RCC 7860 (cell line): ENCODE results near the gene FILIP1L.
"Not testable (repeated sequence)": the region's sequence is repeated elsewhere in the genome, so short reads cannot be mapped to it uniquely, and the experiment has no call there.

Experiments used
- DNase-seq: peaks from one replicate; pipeline ENCODE4 v3.0.0-alpha.2; 2015; ENCODE audit warnings: low spot score
- FAIRE-seq: peaks from 2 replicates; lab custom pipeline; 2012; peaks lifted over from hg19 to GRCh38; lab: Jason Lieb, UNC

Gene FILIP1L

DNA sequence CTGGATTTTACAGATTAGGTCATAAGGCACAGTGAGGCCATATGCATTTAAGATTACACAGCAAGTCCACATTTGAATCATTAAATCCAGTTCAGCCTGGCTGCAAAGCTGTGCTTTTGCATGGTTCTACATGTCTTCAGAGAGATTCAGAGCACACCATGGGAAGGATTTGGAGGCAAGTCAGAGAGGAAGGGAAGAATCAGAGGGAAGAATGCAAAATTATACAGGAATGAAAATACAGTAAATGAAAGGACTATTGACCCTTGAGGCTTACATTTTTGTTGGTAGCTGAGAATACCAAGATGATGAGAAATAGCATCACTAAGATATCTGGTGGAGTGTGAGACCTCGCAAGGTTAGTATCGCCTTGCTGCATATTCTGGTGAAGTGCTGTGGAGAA is 13.9 kb downstream of the FILIP1L start:
- DNase-seq (no peak), FAIRE-seq (no peak)

DNA sequence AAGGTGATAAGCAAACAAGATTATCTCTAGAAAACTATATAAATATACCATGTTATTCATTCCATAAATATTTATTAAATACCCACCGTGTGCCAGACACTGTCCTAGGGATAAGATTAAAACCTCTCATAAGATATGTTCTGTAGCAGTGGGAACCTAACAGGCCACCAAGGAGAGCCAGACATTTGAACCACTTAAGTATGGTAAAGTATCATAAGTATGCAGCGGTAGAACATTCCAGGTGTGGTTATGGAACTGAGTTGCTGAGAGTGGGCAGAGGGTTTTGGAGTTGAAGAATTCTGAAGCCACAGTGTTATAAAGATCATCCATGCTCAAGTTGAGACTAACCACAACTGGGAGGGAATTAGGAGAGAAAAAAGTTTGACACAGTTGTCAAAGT is 14.7 kb downstream of the FILIP1L start:
- DNase-seq (no peak), FAIRE-seq (no peak)

DNA sequence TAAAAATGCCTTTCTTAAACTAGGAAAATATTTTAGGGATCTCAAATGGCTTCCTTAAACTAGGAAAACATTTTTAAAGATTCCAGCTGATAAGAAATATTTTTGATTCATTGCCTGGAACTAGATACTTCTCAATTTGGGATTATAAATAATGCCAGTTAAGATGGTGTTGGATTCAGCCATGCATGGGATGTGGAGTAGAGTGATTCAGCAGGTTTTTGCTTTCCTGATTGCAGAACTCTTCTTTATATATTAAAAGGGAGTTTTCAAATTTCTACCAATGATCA is 15.6 kb downstream of the FILIP1L start:
- FAIRE-seq, result peak; percentile 62
- DNase-seq, result no peak

DNA sequence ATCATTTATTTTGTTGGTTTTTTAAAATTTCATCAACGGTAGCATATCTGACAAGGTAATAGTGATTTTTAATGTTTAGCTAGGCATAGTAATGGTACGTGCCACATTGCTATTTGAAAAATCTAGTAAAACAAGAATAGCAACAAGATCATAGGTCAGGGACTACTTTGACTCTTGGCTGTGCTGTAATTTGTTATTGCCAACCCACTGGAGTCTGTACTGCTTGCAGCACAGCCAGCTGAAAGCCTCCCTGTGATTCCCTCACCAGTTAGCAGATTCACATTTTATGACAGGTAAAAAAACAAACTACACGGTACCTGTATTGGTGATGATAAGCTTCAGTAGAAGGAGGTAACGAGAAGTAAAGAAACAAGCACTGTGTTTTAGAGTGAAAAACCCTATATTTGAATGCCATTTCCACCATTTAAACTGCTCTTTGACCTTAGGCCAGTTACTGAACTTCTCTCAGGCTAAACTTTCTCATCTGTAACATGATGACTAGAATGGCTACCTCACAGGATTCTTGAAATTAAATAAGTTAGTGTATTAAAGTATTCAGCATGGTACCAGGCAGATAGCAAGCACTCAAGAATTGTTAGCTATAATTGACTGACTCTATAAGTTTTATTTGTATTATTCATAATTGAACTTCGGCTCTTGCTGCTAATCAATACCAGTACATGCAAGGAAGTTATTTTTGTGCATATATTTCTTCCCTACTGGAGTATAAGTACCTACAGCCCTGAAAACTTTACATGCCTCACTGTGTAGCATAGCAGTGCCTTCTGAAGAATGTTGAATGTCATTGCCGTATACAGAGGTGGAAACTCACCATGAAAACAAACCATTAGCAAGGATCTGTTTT is 16.1 kb downstream of the FILIP1L start:
- DNase-seq (no peak), FAIRE-seq (no peak)

DNA sequence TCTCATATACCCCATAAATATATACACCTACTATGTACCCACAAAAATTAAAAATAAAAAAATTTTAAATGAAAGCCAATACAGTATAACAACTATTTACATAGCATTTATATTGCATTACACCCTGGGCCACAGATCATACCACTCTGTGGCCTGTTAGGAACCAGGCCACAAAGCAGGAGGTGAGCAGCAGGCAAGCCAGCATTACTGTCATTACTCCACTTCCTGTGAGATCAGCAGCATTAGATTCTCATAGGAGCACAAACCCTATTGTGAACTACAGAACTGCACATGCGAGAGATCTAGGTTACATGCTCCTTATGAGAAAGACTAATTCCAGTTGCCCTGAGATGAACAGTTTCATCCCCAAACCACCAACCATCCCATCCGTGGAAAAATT is 17.4 kb downstream of the FILIP1L start:
- no peak for DNase-seq
- FAIRE-seq, result no peak

DNA sequence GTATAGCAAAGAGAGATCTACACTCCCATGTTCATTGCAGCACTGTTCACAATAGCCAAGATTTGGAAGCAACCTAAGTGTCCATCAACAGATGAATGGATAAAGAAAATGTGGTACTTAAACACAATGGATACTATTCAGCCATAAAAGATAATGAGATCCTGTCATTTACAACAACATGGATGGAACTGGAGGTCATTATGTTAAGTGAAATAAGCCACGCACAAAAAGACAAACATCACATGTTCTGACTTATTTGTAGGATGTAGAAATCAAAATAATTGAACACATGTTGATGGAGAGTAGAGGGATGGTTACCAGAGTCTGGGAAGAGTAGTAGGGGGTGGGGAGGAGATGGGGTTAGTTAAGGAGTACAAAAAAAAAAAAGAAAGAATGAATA is 18.0 kb downstream of the FILIP1L start:
- not testable (repeated sequence) for FAIRE-seq

DNA sequence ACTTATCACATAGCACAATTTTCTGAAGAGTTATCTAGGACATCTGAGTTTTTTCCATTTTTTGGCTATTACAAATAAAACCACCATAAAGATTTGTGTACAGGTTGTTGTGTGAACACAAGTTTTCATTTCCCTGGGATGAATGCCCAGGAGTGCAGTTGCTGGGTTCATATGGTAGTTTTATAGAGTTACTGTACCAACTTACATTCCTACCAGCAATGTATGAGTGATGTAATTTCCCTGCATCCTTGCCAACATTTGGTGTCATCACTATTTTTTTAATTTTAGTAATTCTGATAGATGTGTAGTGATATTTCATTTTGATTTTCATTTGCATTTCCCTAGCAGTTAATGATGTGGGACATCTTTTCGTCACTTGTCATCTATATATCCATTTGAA is 20.5 kb downstream of the FILIP1L start:
- DNase-seq (no peak), FAIRE-seq (no peak)

More for the DNA sequence above, 18.0 kb downstream of the FILIP1L start:
- not testable (repeated sequence) for DNase-seq

DNA sequence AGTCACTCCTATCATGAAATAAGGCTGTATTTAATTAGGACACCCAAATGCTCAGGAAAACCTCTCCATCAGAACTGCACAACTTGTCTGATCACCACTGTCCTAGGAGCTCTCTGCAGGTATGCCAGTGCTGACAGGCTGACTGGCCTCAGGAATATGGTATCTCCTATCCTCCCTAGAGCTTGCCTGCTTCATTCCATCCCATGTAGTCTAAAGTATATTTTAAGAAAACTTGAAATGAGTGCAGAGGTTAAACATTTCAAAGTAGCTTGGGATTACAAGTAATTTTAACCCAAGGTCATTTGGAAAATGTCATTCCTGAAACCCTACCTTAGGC is 23.7 kb downstream of the FILIP1L start:
- FAIRE-seq, result no peak
- DNase-seq, result no peak

DNA sequence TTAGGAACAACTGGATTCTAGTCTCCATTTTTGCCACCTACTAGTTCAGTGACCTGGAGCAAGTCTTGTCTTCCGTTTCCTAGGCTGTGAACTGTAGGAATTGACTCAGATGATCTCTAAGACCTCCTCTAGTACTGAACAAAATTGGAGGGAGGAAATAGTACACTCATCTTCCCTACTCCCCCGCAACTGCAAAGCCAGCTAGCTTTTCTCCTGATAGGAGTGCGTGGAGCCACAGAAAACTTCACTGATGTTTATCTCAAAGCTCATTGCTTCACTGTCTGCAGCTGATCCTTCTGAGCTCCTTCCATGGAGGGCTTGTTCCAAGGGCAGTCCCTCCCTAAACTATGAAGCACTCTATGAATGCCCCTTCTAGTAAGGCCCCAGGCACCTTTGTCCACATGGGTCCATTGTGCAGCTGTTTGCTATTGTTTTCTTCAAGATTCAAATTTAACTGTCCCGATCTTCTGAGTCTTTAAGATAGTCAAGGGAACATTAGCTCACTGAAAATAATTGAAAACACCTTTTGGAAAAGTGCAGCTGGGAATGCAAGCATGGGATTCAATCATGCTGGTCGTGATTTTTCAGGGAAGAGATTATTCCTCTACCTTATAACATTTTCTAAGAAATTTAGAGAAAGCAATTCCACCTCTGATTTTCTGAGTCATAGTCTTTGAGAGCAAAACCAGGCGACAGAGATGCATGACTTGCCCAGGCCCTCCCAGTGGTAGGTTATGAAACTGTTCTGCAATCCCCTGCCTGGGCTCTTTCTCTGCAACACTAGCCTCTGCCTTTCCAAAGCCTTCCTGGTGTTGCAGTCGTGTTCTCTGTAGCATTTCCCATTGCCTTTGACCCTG is 24.3 kb downstream of the FILIP1L start:
- DNase-seq (peak; percentile 66), FAIRE-seq (peak; percentile 42)

DNA sequence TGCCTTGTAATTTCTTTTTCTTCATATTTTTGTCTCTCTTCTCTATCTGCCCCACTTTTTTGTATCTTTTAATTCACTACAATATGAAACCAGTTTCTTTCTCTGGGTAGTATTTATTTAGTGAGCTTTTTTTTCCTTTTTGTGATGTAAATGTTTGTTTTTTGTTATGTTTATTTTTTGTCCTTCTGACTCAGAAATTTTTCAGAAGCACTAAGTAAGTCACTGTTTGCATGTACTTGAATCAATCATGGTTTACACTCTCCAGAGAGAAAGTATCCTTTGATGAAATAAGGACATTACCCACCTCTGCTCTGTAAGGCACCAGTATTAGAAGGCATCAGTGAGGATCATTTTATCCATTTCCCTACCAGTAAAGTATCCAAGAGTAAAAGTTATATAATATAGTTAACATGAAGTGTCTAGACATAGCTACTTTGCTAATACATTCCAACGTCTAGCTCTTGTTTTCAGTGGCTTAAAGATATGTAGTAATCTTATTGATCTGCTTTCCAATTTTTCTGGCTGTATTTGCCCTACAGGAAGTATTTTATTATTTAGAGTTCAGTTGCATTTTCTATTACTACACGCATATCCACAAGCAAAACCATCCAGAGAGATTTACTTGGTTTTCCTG is 25.4 kb downstream of the FILIP1L start:
- no peak for FAIRE-seq
- DNase-seq, result no peak

DNA sequence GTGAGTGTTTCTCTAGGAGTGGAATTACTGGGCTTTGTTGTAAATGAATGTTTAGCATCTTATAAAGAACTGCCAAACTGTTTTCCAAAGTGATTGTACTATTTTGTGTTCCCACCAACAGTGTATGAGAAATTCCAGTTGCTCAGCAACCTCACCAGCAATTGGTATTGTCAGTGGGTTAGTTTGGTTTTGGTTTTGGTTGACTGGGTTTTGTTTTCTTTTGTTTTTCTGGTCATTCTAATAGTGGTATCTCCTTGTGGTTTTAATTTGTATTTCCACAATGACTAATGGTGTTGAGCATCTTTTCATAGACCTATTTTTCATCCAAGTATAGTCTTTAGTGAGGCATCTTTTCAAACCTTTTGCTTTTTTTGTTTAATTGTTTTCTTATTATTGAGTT is 27.1 kb downstream of the FILIP1L start:
- DNase-seq, result peak; percentile 84
- peak; percentile 84 for FAIRE-seq

DNA sequence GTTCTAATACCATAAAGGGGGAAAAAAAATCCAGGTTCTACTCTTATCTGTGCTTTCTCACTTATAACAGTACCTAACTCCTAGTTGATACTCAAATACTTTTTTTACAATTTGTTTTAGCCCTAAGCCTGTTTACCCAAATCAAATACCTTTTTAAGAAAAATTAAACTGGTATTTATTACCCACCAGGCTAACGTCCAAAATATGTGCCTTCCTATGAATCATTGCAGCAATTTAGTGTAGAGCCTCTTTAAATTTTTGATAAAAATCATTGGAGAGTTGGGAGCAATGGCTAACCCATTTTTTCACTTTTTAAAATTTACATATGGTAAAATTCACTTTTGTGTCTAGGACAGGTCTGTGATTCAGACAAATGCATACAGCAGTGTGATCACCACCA is 27.9 kb downstream of the FILIP1L start:
- DNase-seq, result no peak
- FAIRE-seq, result no peak

DNA sequence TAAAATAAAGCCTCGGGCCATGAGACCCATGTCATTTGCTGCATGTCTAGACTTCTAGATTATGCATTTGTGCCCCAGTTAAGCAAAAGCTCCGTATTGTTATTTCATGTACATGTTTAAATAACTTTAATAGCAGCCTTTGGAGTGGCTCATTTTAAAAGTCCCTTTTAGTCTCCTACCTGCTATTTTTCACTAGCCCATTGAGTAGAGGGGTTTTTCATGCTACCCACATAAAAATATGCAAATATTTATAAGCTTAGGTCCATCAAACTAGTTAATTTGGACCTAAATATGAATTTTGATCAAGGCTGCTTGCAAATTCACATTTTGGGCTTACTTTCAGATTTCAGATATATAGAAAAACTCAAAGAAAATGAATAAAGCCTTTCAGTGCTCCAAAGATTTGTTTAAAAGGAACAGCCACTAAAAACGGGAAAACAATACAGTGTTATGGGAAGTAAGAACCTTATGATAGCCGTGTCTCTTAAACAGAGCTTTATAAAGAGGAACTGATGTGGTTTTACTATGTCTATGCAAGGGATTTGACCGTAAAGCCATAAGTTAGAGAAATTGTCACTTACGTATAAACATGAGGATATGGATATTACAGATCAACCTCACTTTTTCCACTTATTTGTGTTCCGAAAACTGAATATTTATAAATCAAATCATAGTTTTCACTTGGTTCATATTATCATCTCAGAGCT is 30.0 kb downstream of the FILIP1L start:
- DNase-seq (no peak), FAIRE-seq (no peak)

DNA sequence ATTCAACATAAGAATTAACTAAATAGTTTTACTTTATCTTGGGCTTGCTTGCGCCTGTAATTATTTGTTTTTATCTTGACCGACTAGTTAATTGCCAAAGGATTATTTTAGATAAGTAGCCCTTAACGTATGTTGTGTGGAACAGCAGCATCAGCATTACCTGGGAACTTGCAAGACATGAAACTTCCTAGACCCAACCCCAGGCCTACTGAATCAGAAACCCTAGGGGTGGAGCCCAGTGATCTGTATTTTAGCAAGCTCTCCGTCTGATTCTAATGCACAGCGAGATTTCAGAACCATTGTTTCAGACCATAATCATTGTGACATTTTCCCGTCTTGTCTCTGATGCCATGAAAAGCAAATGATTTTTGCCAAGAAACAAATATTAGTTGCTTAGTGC is 31.1 kb downstream of the FILIP1L start:
- no peak for DNase-seq
- FAIRE-seq, result no peak

DNA sequence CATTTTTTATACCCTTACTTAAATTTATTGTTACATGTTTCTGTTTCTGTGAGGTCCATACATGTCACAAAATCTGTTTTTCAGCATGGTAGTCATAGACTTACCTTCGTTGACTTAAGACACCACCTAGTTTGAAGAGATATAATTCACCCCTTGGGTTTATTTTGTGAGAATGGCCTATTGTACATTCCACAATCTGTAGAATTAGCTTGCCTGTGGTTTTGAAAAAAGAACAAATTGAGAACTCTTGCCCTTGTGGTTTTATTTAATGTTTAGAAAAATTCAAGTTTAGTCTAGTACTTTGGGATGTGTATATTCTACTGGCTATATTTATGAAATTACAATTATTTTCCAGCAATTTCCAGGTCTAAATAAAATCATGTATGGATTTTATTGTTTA is 31.6 kb downstream of the FILIP1L start:
- FAIRE-seq, result no peak

DNA sequence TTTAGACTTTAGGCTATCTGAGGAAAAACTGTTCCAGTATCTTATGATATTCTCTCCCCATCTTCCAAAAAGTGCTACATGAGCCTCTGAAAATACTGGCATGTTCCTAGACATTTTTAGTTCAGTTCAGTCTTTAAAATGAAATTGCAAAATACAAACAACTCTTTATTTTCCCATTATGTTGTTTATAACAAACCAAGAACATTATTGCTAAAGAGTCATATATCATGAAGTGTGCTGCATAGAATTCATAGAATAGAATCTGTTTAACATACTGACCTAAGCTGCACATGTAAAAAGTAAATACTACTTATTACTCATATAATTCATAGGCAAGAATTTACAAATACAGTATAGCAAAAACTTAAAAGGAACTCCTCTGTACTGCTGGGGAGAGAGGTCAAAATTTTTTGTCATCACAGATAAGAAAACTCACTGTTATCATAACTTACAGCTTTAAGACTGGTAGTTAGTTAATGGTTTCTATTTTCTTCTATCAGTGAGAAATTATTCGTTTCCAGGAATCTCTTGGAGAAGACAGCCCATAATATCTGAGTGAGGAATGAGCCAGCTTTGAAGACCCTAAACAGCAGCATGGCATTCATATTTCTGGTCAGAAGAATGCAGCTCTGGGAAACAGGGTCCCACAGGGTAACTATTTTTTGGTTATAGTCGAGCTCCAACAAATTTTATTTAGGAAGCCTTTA is 32.2 kb downstream of the FILIP1L start:
- FAIRE-seq, result no peak

More for the DNA sequence above, 31.6 kb downstream of the FILIP1L start:
- DNase-seq, result no peak

DNA sequence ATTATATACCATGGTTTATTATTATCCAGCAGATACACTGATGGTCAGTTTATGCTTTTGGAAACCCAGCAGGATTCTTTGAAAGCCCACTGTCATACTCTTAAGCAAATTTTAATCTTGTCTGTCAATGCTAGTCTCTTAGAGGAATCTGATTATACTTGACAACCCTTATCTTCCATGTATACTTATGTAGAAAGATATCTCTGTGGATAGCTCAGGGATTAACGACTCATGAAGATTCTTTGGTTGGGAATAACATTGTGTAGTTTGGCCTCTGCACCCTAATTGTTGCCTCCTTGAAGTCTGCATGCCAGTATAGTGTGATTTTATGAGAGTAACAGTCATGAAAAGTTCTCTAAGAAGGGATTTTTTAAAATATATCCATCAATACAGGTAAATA is 33.0 kb downstream of the FILIP1L start:
- FAIRE-seq, result no peak
- DNase-seq, result no peak

More for the DNA sequence above, 32.2 kb downstream of the FILIP1L start:
- no peak for DNase-seq

DNA sequence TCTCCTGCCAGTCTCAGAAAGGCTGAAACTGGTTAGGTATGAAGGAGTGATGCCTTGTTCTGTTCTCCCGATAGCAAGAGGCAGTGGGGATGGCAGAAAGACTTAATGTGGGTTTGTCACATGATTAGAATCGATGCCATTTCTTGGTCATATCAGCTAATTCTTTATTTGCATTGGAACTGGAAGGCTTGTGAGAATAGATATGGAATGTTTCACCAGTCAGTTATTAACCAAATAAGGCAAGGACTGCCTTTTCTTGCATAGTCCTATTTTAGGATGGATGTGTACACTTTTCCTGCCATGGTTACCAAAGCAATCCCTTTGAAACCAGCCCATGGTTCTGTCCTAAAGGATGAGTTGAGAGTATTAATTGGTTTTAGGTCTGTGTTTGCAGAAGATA is 33.7 kb downstream of the FILIP1L start:
- DNase-seq, result peak; percentile 22

DNA sequence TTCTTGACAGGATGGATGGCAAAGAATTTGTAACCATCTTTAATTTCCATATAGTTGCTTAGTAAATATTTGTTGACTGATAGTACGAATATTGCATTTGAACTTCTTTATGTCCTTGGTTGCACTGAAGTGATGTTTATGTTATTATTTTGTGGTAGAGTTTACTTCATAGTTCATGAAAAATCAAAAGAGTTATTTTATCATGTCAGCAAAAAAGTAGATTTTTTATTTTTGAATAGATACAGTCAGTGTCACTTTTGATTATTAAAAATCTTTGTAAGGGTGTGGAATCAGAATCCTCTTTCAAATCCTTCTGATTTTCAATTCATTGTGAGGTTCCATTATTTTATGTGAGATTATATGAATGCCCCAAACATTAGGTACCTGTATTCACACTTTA is 35.0 kb downstream of the FILIP1L start:
- FAIRE-seq, result no peak

More for the DNA sequence above, 33.7 kb downstream of the FILIP1L start:
- FAIRE-seq, result no peak

DNA sequence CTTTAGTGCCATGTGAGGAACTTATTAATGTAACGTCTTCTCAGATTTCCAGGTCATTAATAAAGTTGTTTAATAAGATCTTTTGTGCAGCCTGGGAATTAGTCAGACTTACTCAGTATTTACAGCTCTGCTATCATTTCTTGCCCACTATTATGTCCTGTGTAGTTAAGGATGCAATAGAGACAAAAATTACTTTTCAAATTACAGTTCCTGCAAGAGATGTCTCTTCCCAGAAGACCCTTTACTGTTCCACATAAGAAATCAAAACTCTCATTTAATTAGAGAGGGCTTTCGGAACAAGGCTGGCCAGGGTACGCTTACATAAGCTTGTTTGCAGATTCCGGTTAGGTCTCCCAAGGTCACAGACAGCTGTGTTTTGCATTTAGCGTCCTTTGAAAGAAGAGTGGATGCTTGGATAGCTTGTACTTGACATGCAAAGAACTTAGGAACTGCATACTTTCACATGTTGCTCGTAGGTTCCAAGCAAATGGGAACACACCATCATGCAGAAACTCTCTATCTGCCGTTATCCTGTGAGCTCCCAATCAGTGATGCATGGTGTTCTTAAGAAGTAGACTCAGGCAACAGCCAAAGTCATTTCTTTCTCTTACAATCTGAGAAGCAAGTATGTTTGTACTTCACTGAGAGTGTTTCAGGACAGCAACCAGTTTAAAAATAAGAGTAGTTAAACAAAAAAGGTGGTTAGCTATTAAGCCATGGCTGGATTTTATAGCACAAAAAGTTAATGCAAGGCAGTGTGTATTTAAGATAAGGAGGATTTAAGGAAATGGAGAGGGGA is 37.4 kb downstream of the FILIP1L start:
- FAIRE-seq (no peak), DNase-seq (no peak)

More for the DNA sequence above, 35.0 kb downstream of the FILIP1L start:
- DNase-seq, result no peak
